Activated naive CD4-positive, alpha-beta T cell treated with anti-CD3 and anti-CD28 coated beads, Interleukin-2, amount 50 U/mL, for 72 hours (primary cell): Measurements from ENCODE around the gene UBB. TPM values are rescaled to one million over a fixed set of nuclear protein-coding genes. Genes with fewer than 3 reads are reported as not detected.
"Not testable (repeated sequence)": the region's sequence is repeated elsewhere in the genome, so short reads cannot be mapped to it uniquely, and the experiment has no call there.

Experiments used
- ATAC-seq, 2 donors: fragments of 150-1000 bp; cut with Tn5 transposase; 2 replicates each; pipeline ENCODE4 v1.10.0; 2021; ENCODE audit warnings: mild to moderate bottlenecking in 2 of 2, moderate library complexity in 2 of 2
- DNase-seq, 2 donors: peaks; one replicate each; pipeline ENCODE4 v3.0.0; 2021 to 2022; ENCODE audit warnings: low spot score in 2 of 2
- H3K27ac Mint-ChIP-seq, 2 donors: one replicate each; pipeline ENCODE4 v1.8.0; 2022; ENCODE audit warnings: mild to moderate bottlenecking in 2 of 2, mixed read lengths in 2 of 2
- H3K36me3 Mint-ChIP-seq, 2 donors: one replicate each; pipeline ENCODE4 v1.8.0; 2022; ENCODE audit warnings: mixed read lengths in 2 of 2
- H3K9me3 Mint-ChIP-seq, 2 donors: one replicate each; pipeline ENCODE4 v1.8.0; 2022; ENCODE audit warnings: mixed read lengths in 2 of 2
- total RNA-seq, 2 donors: library from RNA; stranded (reverse); gene quantifications; one replicate each; pipeline ENCODE4 v1.2.3, GENCODE V29; 2022

Gene UBB
- total RNA-seq, 2 donors from 2014 or later, result 1,283 to 1,379 TPM

DNA sequence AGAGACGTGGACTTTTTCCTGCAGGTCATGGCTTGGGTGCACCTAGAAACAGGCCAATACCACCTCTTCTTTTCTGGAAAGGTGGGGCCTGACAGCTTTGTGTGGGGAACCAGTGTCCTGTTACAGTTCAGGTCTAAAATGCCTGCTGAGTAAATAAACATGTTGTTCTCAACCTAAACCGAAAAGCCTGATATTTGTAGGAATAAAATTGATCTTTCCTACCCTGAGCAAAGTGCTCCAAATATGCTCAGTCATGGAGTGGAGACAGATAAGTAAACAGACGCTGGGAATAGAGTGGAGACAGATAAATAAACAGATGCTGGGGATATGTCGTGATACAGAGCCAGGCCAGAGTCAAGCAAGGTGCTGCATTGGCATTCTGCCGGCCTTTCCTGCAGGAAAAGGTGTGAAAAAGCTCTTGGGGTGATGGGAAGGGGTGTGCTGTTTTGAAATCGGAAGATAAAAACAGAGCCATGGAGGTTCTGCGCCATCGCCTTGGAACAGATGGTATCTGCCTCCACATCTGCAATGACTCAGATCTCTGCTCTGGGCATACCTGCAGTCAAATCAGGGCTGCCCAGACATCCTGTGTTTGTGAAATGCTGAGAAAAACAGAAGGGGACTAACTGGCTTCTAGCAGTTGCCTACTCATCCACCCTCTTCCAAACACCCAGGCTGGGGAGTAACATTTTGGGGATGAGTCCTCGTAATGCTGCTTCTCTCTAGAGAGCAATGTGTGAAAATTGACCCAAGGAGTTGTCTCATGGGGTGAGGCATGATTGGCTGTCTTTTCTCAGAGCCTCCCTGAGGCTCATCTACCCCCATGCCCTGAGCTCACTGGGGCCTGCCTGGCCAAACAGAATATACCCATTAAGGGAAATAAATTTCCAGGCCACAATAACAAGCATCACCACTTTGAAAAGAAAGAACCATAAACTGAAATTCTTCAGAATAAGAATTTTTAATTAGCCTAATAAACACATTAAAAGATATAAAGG, 17.7 kb downstream of the UBB start:
- Mint-ChIP-seq H3K27ac (peak overlapping the region; percentile 30 to 67), H3K36me3 (no peaks in the 10 kb centered on the region), H3K9me3 (no peaks in the 10 kb centered on the region)
- ATAC-seq, result peak; percentile 87 to 92
- no peak for DNase-seq

DNA sequence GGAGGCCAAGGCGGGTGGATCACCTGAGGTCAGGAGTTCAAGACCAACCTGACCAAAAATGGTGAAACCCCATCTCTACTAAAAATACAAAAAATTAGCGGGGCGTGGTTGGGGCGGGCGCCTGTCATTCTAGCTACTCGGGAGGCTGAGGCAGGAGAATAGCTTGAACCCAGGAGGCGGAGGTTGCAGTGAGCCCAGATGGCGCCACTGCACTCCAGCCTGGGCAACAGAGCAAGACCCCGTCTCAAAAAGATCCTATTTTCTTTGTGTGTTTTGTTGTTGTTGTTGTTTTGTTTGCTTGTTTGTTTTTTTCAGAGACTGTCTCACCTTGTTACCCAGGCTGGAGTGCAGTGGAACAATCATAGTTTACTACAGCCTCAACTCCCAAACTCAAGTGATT, 23.0 kb downstream of the UBB start:
- ATAC-seq, H3K36me3 Mint-ChIP-seq, H3K9me3 Mint-ChIP-seq, DNase-seq, H3K27ac Mint-ChIP-seq: not testable (repeated sequence)

DNA sequence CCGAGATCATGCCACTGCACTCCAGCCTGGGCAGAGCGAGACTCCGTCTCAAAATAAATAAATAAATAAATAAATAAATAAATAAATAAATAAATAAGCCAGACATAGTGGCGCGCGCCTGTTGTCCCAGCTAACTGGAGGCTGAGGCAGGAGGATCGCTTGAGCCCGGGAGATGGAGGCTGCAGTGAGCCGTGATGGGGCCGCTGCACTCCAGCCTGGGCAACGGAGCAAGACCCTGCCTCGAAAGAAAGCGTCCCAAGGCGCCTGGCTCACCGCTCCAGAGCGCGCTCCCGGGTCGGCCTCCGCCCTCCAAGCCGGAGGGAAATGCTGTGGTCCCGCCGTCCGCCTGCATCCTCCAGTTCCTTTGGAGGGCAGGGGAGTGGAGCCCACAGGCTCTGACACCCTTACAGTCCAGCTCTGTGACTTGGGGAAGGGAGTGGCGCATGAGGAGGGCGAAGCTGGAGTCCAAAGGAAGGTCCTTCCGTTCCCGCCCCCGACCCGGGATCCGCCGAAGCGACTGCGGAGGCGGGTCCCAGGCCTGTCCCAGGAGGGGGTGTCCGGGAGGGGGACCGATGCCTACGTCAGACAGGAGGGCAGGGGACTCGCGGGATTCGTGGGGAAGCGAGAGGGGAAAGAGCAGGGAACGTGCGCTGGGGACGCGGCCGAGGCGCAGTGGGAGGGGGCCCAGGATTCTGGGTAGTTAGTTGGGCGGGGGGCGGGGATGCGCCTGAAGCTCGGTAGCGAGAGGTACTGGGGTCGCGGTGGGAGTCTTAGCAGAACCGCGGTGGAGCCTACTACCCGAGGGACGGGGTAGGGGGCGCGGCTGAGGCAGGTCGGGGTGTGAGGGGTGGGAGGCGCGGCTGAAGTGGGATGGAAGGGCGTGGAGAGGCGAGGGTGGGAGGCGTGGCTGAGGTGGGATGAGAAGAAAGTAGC, 26.1 kb downstream of the UBB start:
- Mint-ChIP-seq H3K36me3 (no peaks in the 10 kb centered on the region), H3K9me3 (no peaks in the 10 kb centered on the region), H3K27ac (no peak overlapping the region)
- ATAC-seq, result peak; percentile 32 to 34
- DNase-seq, result no peak

DNA sequence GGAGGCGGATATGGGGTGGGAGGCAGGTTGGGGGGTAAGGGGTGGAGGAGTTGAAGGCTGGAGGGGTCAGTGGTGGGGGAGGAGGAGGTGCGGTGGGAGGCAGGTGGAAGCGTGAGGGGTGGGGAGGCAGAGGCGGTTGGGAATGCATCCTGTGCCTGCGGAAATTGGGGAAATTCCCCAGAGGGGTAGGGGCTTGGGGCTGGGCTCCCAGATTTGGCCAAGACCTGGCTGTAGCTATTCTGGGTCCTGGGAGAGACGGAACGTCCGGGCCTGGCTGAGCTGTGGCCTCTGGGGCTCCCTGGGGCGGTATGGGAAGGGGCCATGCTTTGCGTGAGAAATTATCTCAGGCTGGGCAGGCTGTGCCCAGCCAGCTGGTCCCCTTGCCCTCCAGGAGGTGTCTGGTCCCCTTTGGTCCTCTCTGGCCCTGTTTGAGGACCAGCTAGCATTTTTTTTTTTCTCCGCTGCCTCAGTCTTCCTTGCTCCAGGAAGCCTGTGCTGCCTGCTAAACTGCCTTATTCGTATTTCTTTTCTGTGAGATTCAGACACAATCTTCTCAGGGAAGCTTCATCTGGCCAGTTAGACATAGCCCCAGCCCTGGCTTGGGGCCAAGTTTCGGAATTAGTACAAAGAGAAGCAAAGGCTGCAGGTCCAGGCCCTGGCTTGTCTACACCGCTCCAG, 27.2 kb downstream of the UBB start:
- DNase-seq (no peak), ATAC-seq (peak; percentile 43 to 49)
- H3K9me3 Mint-ChIP-seq, result no peaks in the 10 kb centered on the region
- no peaks in the 10 kb centered on the region for H3K36me3 Mint-ChIP-seq
- H3K27ac Mint-ChIP-seq, result no peak overlapping the region

DNA sequence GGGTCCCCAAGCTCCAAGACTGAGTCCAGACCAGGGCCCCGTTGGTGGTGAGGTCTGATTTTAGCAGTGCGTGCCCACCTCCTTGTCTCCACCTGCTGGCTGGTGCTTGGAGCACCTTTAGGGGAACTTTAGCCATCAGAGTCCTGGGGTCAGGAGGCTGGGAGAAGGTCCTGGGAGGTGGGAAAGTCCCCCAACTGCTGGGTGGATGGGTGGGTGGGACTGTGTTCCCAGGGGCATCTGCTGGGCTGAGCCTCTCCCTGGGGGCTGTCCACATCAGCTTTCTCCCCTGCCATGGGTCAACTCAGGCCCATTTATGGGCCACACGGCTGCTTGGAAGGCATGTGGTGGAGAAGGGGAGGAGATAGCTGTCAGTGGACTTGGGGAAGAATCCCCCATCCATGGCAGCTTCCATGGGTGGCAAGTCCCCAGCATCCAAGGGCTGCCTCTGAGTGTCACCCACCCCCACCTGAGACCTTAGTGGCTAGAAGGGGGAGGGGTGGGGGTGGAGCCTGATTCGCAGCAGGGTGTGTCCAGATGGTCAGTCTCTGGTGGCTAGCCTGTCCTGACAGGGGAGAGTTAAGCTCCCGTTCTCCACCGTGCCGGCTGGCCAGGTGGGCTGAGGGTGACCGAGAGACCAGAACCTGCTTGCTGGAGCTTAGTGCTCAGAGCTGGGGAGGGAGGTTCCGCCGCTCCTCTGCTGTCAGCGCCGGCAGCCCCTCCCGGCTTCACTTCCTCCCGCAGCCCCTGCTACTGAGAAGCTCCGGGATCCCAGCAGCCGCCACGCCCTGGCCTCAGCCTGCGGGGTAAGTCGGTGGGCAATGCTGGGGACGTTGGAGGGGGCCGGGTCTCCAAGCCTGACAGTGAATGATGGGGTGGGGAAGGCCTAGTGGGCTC, 34.4 kb downstream of the UBB start, which contains the start of gene TRPV2:
Gene TRPV2 (plus strand): TSS at position 541 of the 894 bp plus-strand sequence. CDS start 2,098 bp downstream, outside the sequence.
- H3K27ac Mint-ChIP-seq, result peak within 1 kb of the TSS; percentile 97 to 98
- no peaks in the 10 kb centered on the region for H3K9me3 Mint-ChIP-seq
- DNase-seq, result peak; percentile 50 to 65
- H3K36me3 Mint-ChIP-seq, result peaks cover 13 to 19% of the 10 kb centered on the region in 2 donors
- ATAC-seq, result peak in 1 of 2 donors; percentile 23

DNA sequence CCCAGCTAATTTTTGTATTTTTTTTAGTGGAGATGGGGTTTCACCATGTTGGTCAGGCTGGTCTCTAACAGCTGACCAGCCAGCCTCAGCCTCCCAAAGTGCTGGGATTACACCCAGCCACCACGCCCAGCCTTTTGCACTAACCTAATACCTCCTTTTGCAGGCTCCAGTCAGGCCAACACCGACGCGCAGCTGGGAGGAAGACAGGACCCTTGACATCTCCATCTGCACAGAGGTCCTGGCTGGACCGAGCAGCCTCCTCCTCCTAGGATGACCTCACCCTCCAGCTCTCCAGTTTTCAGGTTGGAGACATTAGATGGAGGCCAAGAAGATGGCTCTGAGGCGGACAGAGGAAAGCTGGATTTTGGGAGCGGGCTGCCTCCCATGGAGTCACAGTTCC, 36.5 kb downstream of the UBB start:
- peak overlapping the region; percentile 97 to 98 for H3K27ac Mint-ChIP-seq
- DNase-seq (no peak), ATAC-seq (no peak)
- H3K9me3 Mint-ChIP-seq, result no peaks in the 10 kb centered on the region
- peaks cover 13 to 19% of the 10 kb centered on the region in 2 donors for H3K36me3 Mint-ChIP-seq

DNA sequence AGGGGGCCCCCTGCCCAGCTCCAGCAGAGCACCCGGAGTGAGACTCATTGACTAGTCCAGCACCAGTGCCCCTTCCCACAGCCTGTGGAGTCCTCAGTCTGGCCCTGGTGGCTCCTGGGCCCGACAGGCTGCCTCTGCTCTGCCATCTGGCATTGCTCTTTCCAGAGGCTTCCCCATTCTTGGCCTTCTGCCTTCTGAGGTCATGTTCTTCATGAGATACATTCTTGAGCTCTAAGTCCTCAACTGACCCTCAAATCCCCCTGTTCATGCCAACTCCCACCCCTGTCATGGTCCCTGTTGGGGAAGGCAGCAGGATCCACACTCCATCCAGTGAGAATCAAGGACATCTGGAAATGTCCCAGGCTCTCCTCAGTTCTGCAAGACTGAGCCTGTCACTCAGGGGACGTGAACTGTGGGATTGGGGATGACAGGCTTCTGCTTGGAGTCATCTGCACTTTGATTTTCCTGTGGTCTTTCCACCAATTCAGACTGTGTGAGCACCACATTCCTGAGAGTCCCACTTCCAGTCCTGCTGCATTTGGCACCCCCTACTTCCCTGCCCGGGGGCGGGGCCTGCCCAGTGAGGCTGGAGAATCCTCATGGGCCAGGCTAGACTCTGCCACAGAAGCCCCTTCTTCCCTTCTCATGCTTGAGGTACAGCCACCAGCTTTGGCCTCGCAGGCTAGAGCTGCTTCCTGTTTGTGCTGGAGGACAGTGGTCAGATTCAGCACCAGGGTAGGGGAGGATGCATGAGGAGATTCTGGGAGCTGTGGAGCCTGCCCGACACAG, 37.2 kb downstream of the UBB start:
- no peaks in the 10 kb centered on the region for H3K9me3 Mint-ChIP-seq
- no peak for ATAC-seq
- DNase-seq, result no peak
- peak overlapping the region; percentile 94 to 97 for H3K27ac Mint-ChIP-seq
- peaks cover 13 to 19% of the 10 kb centered on the region in 2 donors for H3K36me3 Mint-ChIP-seq

DNA sequence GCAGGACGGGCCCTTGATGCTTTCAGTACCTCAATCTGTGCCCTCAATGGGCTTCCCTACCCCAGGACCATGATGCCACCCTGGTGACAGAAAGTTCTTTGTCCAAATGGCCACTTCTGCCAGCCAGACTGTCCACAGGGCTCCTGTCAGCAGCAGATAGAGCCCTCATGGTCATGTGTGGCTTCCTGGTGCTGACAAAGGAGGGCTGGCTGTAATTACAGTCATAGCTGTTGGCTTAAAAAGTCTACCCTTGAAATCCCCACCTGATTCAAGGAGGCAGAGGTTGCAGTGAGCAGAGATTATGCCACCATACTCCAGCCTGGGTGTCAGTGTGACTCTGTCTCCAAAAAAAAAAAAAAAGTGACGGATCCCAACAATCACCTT, 37.8 kb downstream of the UBB start:
- peak overlapping the region; percentile 94 to 97 for H3K27ac Mint-ChIP-seq
- ATAC-seq (peak; percentile 23 to 36), DNase-seq (no peak)
- H3K36me3 Mint-ChIP-seq, result peaks cover 13 to 19% of the 10 kb centered on the region in 2 donors
- no peaks in the 10 kb centered on the region for H3K9me3 Mint-ChIP-seq

DNA sequence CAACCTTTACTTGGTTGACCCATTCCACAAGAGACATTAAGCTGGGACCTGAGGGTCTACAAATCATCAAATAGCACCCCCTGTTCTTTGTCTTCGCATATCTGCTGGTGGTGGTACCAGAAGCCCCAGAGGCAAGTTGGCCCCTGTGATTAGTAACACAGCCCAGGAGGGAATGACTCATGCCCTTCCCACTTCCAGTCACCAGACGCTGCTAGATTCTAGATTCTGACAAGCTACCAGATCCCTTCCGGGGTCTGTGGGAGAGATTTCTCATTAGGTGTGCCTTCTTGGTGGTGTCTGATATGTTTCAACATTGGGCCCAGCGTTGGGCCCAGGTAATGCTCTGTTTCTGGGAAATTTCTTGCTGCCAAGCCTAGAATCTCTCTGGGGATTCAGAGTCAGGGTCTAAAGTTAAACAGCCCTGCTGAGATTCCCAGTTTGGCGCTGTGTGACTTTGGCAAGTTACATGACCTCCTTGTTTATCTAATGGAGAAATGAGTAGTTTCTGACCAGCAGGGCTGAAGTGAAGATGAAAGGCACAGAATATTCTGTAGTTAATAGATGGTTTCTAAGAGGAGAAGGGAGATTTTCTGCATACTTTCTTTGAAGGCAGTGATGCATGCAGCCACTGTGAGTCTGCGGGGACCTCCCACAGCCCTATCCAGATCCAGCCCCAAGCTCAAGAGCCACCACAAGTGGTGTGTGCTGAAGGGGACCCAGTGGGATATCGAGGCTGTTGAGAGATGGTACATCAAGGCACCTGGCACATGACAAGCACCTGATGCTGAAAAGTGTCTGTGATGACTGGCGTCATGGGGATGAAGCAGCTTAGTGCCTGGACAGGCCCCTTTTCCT, 38.4 kb downstream of the UBB start:
- Mint-ChIP-seq H3K9me3 (no peaks in the 10 kb centered on the region), H3K27ac (peak overlapping the region; percentile 94 to 97), H3K36me3 (peaks cover 13 to 19% of the 10 kb centered on the region in 2 donors)
- ATAC-seq, result peak; percentile 71 to 81
- DNase-seq, result peak; percentile 58 to 77

DNA sequence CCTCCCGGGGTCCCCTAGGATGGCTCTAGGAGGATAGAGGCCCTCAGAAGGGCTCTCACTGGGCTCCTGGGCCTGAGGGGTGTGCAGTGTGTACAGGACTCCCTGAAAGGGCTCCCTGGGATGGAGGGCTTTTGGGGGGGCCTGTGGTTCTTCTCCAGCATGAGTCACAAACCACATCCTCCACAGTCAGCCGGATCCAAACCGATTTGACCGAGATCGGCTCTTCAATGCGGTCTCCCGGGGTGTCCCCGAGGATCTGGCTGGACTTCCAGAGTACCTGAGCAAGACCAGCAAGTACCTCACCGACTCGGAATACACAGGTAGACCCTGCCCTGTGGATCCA, 39.0 kb downstream of the UBB start:
- peak overlapping the region; percentile 94 to 97 for H3K27ac Mint-ChIP-seq
- H3K36me3 Mint-ChIP-seq, result peaks cover 13 to 19% of the 10 kb centered on the region in 2 donors
- ATAC-seq (peak in 1 of 2 donors; percentile 51), DNase-seq (peak in 1 of 2 donors; percentile 84)
- H3K9me3 Mint-ChIP-seq, result no peaks in the 10 kb centered on the region

DNA sequence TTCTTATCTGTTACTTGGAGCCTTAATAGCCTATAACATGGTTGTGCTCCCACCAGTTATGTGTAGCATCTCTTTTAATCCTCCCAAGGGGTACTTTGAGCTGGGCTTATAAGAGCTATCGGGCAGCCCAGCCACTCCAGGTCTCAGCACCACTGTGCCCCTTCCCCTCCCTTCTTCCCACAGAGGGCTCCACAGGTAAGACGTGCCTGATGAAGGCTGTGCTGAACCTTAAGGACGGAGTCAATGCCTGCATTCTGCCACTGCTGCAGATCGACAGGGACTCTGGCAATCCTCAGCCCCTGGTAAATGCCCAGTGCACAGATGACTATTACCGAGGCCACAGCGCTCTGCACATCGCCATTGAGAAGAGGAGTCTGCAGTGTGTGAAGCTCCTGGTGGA, 41.5 kb downstream of the UBB start:
- Mint-ChIP-seq H3K27ac (no peak overlapping the region), H3K36me3 (peaks cover 5 to 8% of the 10 kb centered on the region in 2 donors), H3K9me3 (no peaks in the 10 kb centered on the region)
- DNase-seq, result no peak
- no peak for ATAC-seq

DNA sequence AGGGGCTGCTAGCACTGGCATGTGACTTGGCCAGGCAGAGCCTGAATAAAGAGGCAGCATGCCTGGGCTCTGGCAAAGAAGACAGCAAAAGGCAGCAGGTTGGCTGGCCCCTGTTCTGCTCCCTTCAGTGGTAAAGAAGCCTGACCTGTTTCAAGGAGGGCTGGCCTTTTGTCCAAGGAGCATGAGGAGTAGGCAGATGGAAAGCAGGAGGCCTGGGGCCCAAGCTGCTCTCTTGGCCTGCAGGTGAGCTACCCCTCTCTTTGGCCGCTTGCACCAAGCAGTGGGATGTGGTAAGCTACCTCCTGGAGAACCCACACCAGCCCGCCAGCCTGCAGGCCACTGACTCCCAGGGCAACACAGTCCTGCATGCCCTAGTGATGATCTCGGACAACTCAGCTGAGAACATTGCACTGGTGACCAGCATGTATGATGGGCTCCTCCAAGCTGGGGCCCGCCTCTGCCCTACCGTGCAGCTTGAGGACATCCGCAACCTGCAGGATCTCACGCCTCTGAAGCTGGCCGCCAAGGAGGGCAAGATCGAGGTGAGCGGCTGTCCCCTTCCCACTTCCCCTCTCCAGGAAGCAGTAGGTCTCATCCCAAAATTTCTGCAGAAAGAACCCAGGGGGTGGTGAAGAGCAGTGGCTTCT, 42.5 kb downstream of the UBB start:
- ATAC-seq, result no peak
- no peak for DNase-seq
- H3K36me3 Mint-ChIP-seq, result peaks cover 3 to 4% of the 10 kb centered on the region in 2 donors
- no peak overlapping the region for H3K27ac Mint-ChIP-seq
- no peaks in the 10 kb centered on the region for H3K9me3 Mint-ChIP-seq

DNA sequence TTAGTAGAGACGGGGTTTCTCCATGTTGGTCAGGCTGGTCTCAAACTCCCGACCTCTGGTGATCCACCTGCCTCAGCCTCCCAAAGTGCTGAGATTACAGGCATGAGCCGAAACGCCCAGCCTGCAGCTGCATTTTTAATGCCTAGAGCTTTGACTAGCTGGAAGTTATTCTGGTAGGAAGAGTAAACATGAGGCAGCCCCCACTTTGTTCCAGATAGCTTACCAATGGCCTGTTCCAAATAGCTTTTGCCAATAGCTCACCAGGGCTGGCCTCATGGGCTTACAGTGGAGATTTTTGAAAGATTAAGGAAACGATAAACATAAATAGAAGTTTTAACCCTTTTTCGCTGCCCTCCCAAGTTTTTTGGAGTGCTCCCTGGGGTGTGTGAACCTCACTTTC, 44.3 kb downstream of the UBB start:
- Mint-ChIP-seq H3K36me3 (no peaks in the 10 kb centered on the region), H3K9me3 (no peaks in the 10 kb centered on the region)
- ATAC-seq, result no peak

More for the DNA sequence above, 44.3 kb downstream of the UBB start:
- H3K27ac Mint-ChIP-seq, result peak overlapping the region in 1 of 2 donors; percentile 73
- DNase-seq, result no peak
